MM.1S (cell line): Measurements from ENCODE around the gene NADK.

Source experiments
- DNase-seq: peaks from one replicate; pipeline ENCODE4 v3.0.0-alpha.2; 2015
- H2AFZ ChIP-seq: fragments of 300-600 bp; sonication (generic); 2 replicates; pipeline ENCODE4 v1.6.0; 2016; ENCODE audit warnings: antibody characterized with exemption, low read length
- H3F3A ChIP-seq: fragments of 300-600 bp; sonication (generic); 2 replicates; pipeline ENCODE4 v1.6.1; 2016; ENCODE audit warnings: mild to moderate bottlenecking, antibody characterized with exemption, low read length, moderate library complexity, mixed read lengths; ENCODE audit not compliant: insufficient read depth
- H3K27ac ChIP-seq: fragments of 300-600 bp; sonication (generic); 2 replicates; pipeline ENCODE4 v1.5.1; 2016; ENCODE audit warnings: mild to moderate bottlenecking, low read length
- H3K27me3 ChIP-seq: fragments of 300-600 bp; sonication (generic); replicated peaks from 2 replicates; pipeline ENCODE4 v1.6.0; 2016; ENCODE audit warnings: low read length; ENCODE audit not compliant: insufficient read depth
- H3K36me3 ChIP-seq: fragments of 300-600 bp; sonication (generic); replicated peaks from 2 replicates; pipeline ENCODE4 v1.6.1; 2016; ENCODE audit warnings: mild to moderate bottlenecking, low read length, mixed read lengths; ENCODE audit not compliant: insufficient read depth
- H3K4me1 ChIP-seq: fragments of 300-600 bp; sonication (generic); 2 replicates; pipeline ENCODE4 v1.6.1; 2016; ENCODE audit warnings: low read length, mixed read lengths
- H3K4me2 ChIP-seq: fragments of 300-600 bp; sonication (generic); 2 replicates; pipeline ENCODE4 v1.6.0; 2016; ENCODE audit warnings: low read depth, low read length
- H3K4me3 ChIP-seq: fragments of 300-600 bp; sonication (generic); 2 replicates; pipeline ENCODE4 v1.5.1; 2016; ENCODE audit warnings: low read length, mixed read lengths
- H3K79me2 ChIP-seq: fragments of 300-600 bp; sonication (generic); 2 replicates; pipeline ENCODE4 v1.6.1; 2016; ENCODE audit warnings: mixed run types, low read length, mixed read lengths
- H3K9ac ChIP-seq: fragments of 300-600 bp; sonication (generic); 2 replicates; pipeline ENCODE4 v1.6.1; 2016; ENCODE audit warnings: low read length, mixed read lengths
- H3K9me2 ChIP-seq: fragments of 300-600 bp; sonication (generic); replicated peaks from 2 replicates; pipeline ENCODE4 v1.6.1; 2016; ENCODE audit warnings: mild to moderate bottlenecking, low read length, mixed read lengths; ENCODE audit not compliant: insufficient read depth
- H3K9me3 ChIP-seq: fragments of 300-600 bp; sonication (generic); replicated peaks from 2 replicates; pipeline ENCODE4 v1.6.1; 2016; ENCODE audit warnings: mild to moderate bottlenecking, low read length, mixed read lengths; ENCODE audit not compliant: insufficient read depth
- H4K20me1 ChIP-seq: fragments of 300-600 bp; sonication (generic); 2 replicates; pipeline ENCODE4 v1.6.1; 2016; ENCODE audit warnings: mild to moderate bottlenecking, low read length, moderate library complexity, mixed read lengths; ENCODE audit not compliant: insufficient read depth
- EZH2 ChIP-seq: fragments of 300-600 bp; sonication (generic); optimal IDR thresholded peaks from 2 replicates; pipeline ENCODE3; 2017; ENCODE audit warnings: low read depth, mild to moderate bottlenecking, antibody characterized with exemption, low read length, mixed read lengths
- EZH2phosphoT487 ChIP-seq: fragments of 300-600 bp; sonication (generic); IDR thresholded peaks from 2 replicates; pipeline ENCODE4 v1.6.1; 2018; ENCODE audit warnings: antibody characterized with exemption, low read length
- TF ChIP-seq, protein P1 (sequence below): fragments of 300-600 bp; sonication (generic); IDR thresholded peaks from 2 replicates; pipeline ENCODE4 v1.5.1; 2016; ENCODE audit warnings: antibody characterized with exemption, low read length, mixed read lengths

Gene NADK

DNA sequence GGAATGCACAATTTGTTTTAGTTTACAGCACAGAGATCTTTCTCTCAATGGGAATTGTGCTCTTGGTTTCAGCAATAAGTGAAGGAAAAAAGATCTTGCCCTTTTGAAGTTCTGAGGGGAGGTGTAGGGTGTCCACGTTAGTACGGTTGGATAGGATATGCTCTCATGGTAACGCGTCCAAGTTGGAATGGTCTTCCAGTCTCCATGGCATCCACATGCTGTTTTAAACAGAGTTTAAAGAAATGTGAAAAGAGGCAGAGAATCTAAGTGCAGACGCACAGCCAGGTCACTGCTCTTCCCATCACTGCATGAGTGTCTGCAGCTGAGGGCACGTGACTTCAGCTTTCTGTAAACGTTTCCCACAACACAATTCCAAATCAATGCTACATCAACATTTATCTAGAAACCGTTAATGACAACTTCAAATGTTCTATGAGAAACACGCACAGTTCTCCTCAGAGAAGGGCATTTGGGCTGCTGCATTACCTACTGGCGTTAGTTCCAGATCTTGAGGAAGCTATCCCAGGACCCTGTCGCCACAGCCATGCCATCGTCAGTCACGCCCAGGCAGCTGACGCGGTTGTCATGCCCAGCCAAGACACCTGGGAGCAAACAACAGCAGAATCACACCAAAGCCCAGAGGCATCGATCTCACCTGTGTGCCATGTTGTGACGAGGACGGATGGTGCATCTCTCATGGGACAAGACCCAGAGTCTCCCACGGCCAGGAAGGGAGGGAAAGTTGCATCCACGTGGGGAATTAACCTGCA, 8.8 kb upstream of the NADK start:
- peaks cover 6% of the 10 kb centered on the region; the same call in 1 of the 2 replicates for H3K79me2 ChIP-seq
- peaks cover 12% of the 10 kb centered on the region; the same call in 1 of the 2 replicates for H3K36me3 ChIP-seq
- DNase-seq, result no peak
- H2AFZ ChIP-seq, result no peak overlapping the region
- no peaks in the 10 kb centered on the region for H4K20me1 ChIP-seq
- no peaks in the 10 kb centered on the region for H3K9me2 ChIP-seq
- TF ChIP-seq EZH2phosphoT487 (no peak), EZH2 (no peak)
- TF ChIP-seq, protein P1, sequence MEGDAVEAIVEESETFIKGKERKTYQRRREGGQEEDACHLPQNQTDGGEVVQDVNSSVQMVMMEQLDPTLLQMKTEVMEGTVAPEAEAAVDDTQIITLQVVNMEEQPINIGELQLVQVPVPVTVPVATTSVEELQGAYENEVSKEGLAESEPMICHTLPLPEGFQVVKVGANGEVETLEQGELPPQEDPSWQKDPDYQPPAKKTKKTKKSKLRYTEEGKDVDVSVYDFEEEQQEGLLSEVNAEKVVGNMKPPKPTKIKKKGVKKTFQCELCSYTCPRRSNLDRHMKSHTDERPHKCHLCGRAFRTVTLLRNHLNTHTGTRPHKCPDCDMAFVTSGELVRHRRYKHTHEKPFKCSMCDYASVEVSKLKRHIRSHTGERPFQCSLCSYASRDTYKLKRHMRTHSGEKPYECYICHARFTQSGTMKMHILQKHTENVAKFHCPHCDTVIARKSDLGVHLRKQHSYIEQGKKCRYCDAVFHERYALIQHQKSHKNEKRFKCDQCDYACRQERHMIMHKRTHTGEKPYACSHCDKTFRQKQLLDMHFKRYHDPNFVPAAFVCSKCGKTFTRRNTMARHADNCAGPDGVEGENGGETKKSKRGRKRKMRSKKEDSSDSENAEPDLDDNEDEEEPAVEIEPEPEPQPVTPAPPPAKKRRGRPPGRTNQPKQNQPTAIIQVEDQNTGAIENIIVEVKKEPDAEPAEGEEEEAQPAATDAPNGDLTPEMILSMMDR, result no peak
- no peaks in the 10 kb centered on the region for H3K9me3 ChIP-seq
- H3K27me3 ChIP-seq, result no peaks in the 10 kb centered on the region
- no peak overlapping the region for H3K9ac ChIP-seq
- no peak overlapping the region for H3K4me2 ChIP-seq
- peaks cover 10% of the 10 kb centered on the region for H3K4me1 ChIP-seq
- H3F3A ChIP-seq, result peaks cover 3% of the 10 kb centered on the region; the same call in 1 of the 2 replicates
- no peak overlapping the region for H3K27ac ChIP-seq
- no peak overlapping the region for H3K4me3 ChIP-seq

DNA sequence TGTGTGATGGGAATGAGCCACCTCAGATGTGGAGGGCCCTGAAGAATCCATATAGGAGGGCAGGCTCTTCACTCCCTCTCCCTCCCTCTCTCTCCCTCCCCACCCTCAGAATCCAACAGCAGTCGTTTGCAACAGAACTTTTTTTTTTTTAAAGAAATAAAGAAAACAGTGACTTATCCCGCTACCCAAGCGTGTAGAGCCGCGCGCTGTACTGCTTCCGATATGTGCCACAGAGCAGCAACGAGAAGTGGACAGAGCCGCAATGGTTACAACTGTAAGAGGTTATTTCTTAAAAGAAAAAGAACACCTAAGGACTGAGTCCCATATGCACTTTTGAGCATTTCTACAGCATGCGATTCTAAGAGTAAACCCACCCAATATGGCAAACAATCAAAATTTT, 7.4 kb upstream of the NADK start:
- DNase-seq, result no peak
- no peak overlapping the region for H3K27ac ChIP-seq
- H2AFZ ChIP-seq, result no peak overlapping the region
- H3F3A ChIP-seq, result peaks cover 8% of the 10 kb centered on the region
- TF ChIP-seq EZH2 (no peak), EZH2phosphoT487 (no peak)
- TF ChIP-seq, protein P1, result no peak
- peaks cover 12% of the 10 kb centered on the region; the same call in 1 of the 2 replicates for H3K36me3 ChIP-seq
- H3K9me2 ChIP-seq, result no peaks in the 10 kb centered on the region
- no peaks in the 10 kb centered on the region for H4K20me1 ChIP-seq
- no peaks in the 10 kb centered on the region for H3K9me3 ChIP-seq
- H3K27me3 ChIP-seq, result no peaks in the 10 kb centered on the region
- no peak overlapping the region for H3K4me3 ChIP-seq
- peaks cover 24% of the 10 kb centered on the region for H3K4me1 ChIP-seq
- peaks cover 6% of the 10 kb centered on the region; the same call in 1 of the 2 replicates for H3K79me2 ChIP-seq
- no peak overlapping the region for H3K9ac ChIP-seq
- no peak overlapping the region for H3K4me2 ChIP-seq

DNA sequence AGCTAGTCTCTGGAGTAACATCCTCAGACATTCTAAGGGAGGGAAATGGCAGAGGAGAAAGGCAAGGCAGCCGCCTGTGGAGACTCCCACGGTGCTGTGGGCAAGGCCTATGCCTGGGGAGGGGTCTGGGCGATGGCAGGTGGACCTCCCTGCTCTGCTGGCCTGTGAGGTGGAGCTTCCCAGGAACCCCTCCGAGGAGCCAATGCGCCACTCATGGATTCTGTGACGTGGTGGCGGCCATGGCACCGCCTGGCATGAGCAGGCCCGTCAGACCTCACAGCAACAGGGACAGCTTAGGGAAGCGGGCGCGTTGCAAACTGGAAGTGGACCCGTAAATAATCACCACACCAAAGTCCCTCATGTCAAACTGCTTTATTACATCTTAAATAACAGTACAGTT, 6.7 kb upstream of the NADK start:
- no peaks in the 10 kb centered on the region for H4K20me1 ChIP-seq
- no peak for DNase-seq

More for the DNA sequence above, 6.7 kb upstream of the NADK start:
- no peak for TF ChIP-seq EZH2phosphoT487
- TF ChIP-seq, protein P1, result no peak
- no peak for TF ChIP-seq EZH2
- Histone ChIP-seq H3K9ac (no peak overlapping the region), H3K4me3 (no peak overlapping the region), H3K4me2 (no peak overlapping the region), H2AFZ (no peak overlapping the region), H3K4me1 (peaks cover 27% of the 10 kb centered on the region), H3F3A (peaks cover 15% of the 10 kb centered on the region), H3K9me2 (no peaks in the 10 kb centered on the region), H3K27ac (no peak overlapping the region), H3K36me3 (peaks cover 12% of the 10 kb centered on the region; the same call in 1 of the 2 replicates), H3K79me2 (peaks cover 6% of the 10 kb centered on the region; the same call in 1 of the 2 replicates), H3K27me3 (no peaks in the 10 kb centered on the region), H3K9me3 (no peaks in the 10 kb centered on the region)
